ENCODE measurements around the gene TPCN2. TPM values are rescaled to one million over a fixed set of nuclear protein-coding genes. Genes with fewer than 3 reads are reported as not detected.
"Not testable (repeated sequence)": the region's sequence is repeated elsewhere in the genome, so short reads cannot be mapped to it uniquely, and the experiment has no call there.

The TPCN2 gene
- polyA plus RNA-seq, 3 donors = 12.1 to 14.2 (median 13.6) TPM

- DNase-seq (ENCODE audit: low read depth in 3 of 3, low spot score in 2 of 3) = no peak
Observed at GRCh38 chr11:69123593-69124545, 75.1 kb downstream of the TPCN2 start.

- no peak for DNase-seq (ENCODE audit: low read depth in 3 of 3, low spot score in 2 of 3)
Observed at GRCh38 chr11:69125861-69126260, 77.1 kb downstream of the TPCN2 start.

DNA sequence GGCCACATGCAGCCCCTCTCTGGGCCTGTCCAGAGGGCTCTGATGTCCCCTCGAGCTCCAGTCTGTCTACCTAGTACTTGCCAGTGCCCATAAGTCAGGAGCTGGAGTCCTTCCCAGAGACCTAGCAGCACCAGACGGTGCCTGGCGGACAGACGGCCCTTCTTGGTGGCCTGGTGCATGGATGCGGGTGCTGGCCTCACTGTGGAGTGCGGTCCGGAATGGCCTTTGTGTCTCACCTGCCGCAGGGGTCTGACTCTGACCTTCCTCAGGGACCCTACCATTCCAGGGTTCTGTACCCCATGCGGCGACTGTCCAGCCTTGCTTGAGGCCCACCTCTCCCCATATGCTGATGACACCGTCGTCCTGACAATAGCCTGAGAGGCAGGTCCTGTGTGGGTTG lies 77.6 kb downstream of the TPCN2 start:
- no peak for DNase-seq (ENCODE audit: low read depth in 3 of 3, low spot score in 2 of 3)

GRCh38 chr11:69127081-69127850 lies 78.5 kb downstream of the TPCN2 start:
- DNase-seq (ENCODE audit: low read depth in 3 of 3, low spot score in 2 of 3) = no peak

DNA sequence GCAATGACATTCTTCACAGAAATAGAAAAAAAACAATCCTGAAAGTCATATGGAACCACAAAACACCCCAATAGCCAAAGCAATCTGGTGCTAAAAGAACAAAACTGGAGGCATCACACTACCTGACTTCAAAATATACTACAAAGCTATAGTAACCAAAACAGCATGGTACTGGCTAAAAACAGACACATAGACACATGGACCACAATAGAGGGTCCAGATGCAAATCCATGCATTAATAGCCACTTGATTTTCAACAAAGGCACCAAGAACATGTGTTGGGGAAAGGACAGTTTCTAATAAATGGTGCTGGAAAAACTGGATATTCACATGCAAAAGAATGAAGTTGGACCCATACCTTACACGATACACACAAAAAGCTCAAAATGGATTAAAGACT lies 79.2 kb downstream of the TPCN2 start:
- DNase-seq (ENCODE audit: low read depth in 3 of 3, low spot score in 2 of 3) = no peak

- DNase-seq (ENCODE audit: low read depth in 3 of 3, low spot score in 2 of 3) = no peak
Observed at GRCh38 chr11:69129053-69129452, 80.3 kb downstream of the TPCN2 start.

DNA sequence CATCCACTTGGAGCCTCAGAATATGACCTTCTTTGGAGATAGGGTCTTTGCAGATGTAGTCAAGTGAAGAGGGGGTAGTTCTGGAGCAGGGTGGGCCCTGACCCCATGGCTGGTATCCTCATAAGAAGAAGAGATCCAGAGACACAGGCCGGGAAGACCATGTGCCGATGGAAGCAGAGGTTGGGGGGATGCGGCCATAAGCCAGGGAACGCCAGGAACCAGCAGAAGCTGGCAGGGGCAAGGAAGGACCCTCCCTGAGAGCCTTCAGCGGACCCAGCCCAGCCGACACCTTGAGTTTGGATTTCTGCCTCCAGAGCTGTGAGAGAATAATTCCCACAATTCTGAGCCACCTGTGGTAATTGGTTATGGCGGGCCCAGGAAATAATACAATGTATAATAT lies 80.9 kb downstream of the TPCN2 start:
- DNase-seq (ENCODE audit: low read depth in 3 of 3, low spot score in 2 of 3) = no peak

DNA sequence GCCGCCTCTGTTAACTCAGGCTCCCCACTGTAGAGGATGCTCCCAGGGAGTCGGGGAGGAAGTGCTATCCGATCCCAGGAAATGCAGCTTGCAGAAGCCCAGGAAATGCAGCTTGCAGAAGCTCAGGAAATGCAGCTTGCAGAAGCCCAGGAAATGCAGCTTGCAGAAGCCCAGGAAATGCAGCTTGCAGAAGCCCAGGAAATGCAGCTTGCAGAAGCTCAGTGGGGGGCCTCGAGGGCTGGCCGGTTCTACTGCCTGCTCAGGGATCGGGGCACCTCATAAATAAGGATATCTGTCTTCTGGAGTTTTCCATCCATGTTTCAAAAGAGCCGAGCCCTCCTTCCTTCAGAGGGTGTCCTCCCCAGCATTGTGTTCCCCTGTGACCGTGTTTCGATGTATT lies 81.9 kb downstream of the TPCN2 start:
- no peak for DNase-seq (ENCODE audit: low read depth in 3 of 3, low spot score in 2 of 3)

DNA sequence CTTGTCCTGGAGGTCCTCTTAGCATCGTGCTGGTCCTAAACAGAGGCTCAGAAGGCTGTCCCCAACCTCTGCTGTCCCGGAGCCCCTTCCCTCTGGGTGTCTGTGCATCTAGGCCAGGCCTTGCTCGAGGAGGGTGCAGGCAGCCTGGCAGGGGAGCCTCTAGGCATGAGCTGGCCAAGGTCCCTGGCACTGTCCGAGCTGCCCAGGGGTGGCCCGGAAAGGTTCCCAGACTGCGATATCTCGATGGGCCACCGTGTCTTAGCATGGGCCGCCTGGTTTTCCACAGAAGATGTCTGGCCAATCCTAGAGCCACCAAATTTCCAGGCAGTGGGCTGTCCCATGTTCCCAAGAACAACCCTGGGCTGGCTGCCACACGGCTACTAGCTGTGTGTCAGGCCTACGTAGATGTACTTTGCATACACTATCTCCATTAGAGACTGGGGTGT lies 82.4 kb downstream of the TPCN2 start:
- DNase-seq (ENCODE audit: low read depth in 3 of 3, low spot score in 2 of 3) = no peak

DNA sequence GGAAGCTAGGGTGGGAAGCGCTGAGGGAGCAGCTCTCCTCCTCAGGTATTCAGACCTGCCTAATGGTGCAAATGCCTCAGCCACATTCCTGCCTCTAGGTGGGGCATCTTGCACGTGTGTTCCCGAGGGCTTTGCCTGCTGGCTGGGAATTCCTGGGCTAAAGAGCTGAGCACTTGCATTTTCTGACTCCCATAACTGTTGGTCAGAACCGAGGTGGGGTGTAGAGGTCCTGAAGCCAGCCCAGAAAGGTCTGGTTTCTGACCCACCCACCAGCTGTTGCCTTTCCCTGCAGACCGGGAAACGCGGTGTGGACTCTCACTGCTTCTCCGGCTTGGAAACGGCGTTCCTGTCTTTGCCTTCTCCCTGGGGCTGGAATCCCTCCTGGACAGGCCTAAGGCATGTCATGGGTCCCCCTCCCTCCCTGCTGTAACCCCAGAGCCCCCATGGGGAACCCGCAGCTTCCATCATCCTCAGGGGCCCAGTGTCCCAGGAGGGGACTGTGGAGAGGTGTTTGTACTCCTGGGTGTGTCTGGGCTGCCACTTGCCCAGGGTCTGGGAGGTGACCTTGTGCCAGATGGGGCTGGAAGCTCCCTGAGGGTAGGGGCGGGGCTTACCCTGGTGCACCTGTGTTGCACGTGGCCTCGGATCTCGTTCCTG lies 83.0 kb downstream of the TPCN2 start:
- peak; percentile 78 to 88 (median 80) for DNase-seq (ENCODE audit: low read depth in 3 of 3, low spot score in 2 of 3)

DNA sequence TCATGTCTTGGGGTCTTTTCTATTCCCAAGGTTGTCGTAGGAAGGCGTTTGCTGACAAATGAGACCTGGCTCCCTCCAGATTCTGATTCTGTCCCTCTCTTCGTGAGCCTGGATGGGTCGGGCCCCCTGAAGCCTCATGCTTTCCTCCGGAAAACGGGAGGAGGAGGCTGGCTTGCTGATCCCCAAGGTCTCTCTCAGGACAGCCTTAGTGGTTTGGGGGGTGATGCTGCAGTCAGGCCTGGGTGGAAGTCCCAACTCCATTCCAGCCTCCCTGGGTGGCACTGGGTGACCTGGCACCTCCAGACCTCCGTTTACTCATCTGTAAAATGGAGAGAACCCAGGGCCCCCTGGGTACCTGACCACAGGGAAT lies 83.6 kb downstream of the TPCN2 start:
- DNase-seq (ENCODE audit: low read depth in 3 of 3, low spot score in 2 of 3) = no peak

DNA sequence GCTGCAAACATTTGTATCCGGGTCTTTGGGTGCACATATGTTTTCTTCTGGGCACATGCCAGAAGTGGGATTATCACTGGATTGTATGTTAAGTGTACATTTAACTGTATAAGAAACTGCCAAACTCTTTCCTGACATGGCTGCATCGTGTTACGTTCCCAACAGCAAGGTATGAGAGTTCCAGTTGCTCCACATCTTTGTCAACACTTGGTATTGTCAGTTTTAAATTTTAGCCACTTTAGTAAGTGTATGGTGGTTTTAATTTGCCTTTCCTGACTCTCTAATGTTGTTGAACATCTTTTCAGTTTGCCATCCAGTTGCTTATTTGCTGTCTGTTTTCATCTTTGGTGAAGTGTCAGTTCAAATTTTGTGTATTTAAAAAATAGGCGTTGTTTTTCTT lies 84.5 kb downstream of the TPCN2 start:
- no peak for DNase-seq (ENCODE audit: low read depth in 3 of 3, low spot score in 2 of 3)

GRCh38 chr11:69134182-69134581 lies 85.5 kb downstream of the TPCN2 start:
- not testable (repeated sequence) for DNase-seq (ENCODE audit: low read depth in 3 of 3, low spot score in 2 of 3)

- no peak for DNase-seq (ENCODE audit: low read depth in 3 of 3, low spot score in 2 of 3)
Observed at GRCh38 chr11:69134957-69135356, 86.2 kb downstream of the TPCN2 start.

GRCh38 chr11:69135420-69136363 lies 87.0 kb downstream of the TPCN2 start:
- no peak for DNase-seq (ENCODE audit: low read depth in 3 of 3, low spot score in 2 of 3)

GRCh38 chr11:69136471-69136870 lies 87.7 kb downstream of the TPCN2 start:
- DNase-seq (ENCODE audit: low read depth in 3 of 3, low spot score in 2 of 3) = no peak

DNA sequence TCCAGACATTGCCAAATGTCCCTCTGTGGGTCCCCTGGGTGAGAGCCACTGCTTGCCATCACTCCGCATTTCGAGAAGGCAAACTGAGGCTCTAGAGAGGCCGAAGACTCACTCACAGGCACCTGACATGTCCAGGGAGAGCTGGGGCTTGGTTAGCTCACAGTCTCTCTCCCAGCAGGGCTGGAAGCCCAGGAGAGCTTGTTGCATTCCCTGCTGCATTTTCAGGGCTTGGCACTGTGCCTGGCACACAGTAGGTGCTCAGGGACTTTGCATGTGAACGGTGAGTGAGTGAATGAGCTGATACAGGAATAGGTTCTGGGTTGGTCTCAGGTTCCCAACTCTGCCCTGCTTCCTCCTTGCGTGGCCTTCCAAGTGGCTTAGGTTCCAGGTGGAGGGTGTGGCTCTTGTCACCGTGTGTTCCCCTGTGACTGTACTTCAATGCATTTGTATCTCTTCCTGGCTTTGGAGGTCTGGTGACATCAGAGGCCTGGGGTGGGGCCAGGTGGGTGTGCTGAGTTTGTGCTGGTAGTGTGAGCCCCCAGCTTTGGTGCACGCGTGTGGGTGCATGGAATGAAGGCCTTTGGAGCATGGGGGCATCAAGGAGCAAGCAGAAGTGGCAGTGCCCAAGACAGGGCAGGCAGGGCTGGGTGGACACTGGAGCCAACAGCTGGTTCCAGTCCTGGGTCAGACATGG lies 88.6 kb downstream of the TPCN2 start:
- no peak for DNase-seq (ENCODE audit: low read depth in 3 of 3, low spot score in 2 of 3)

- no peak for DNase-seq (ENCODE audit: low read depth in 3 of 3, low spot score in 2 of 3)
Observed at GRCh38 chr11:69138265-69138664, 89.5 kb downstream of the TPCN2 start.

- DNase-seq (ENCODE audit: low read depth in 3 of 3, low spot score in 2 of 3) = not testable (repeated sequence)
Observed at GRCh38 chr11:69140161-69140560, 91.4 kb downstream of the TPCN2 start.

- DNase-seq (ENCODE audit: low read depth in 3 of 3, low spot score in 2 of 3) = no peak
Observed at GRCh38 chr11:69140635-69141034, 91.9 kb downstream of the TPCN2 start.
